GM21390 (cell line): ENCODE data around the gene NUDT4B.
"Not testable (repeated sequence)": the region's sequence is repeated elsewhere in the genome, so short reads cannot be mapped to it uniquely, and the experiment has no call there.

Source experiments
- ATAC-seq: cut with Tn5 transposase; IDR thresholded peaks from one replicate; pipeline ENCODE4 v1.9.1; 2021; ENCODE audit not compliant: unreplicated experiment

The NUDT4B gene

DNA sequence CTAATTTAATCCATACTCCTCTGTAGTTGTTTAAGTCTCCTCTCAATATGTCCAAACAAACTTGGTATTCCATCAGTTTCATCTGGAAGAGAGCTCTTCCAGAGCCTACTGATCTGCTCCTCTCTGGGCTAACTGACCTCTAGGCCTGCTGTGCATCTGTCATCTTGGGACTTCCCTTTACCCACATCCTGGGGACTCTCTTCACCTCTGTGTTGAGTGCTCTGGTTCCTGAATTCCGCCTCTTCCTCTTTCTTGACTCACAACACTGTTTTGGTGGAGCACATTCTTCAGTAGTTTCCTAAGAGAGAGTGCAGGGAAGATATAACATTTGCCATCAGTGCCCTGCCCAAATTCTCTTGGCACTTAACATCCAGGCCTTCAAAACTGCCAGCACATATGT is 13.0 kb upstream of the NUDT4B start:
- not testable (repeated sequence) for ATAC-seq

DNA sequence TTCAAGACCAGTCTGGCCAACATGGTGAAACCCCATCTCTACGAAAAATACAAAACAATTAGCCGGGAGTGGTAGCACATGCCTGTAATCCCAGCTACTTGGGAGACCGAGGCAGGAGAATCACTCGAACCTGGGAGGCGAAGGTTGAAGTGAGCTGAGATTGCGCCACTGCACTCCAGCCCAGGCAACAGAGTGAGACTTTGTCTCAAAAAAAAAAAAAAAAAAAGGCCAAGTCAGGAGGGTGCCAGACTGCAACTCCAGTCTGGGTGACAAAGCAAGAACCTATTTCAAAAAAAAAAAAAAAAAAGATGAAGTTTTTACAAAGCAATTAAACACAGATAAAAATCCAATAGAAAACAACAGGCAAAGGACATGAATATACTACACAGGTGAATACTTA is 9.9 kb upstream of the NUDT4B start:
- ATAC-seq = not testable (repeated sequence)

- not testable (repeated sequence) for ATAC-seq
Measured at GRCh38 chr1:148743200-148743599, 5.4 kb upstream of the NUDT4B start.

- ATAC-seq = peak; percentile 66
Measured at GRCh38 chr1:148743726-148744720, 4.6 kb upstream of the NUDT4B start.

GRCh38 chr1:148749335-148749681 is 734 bp downstream of the NUDT4B start:
- peak; percentile 75 for ATAC-seq

DNA sequence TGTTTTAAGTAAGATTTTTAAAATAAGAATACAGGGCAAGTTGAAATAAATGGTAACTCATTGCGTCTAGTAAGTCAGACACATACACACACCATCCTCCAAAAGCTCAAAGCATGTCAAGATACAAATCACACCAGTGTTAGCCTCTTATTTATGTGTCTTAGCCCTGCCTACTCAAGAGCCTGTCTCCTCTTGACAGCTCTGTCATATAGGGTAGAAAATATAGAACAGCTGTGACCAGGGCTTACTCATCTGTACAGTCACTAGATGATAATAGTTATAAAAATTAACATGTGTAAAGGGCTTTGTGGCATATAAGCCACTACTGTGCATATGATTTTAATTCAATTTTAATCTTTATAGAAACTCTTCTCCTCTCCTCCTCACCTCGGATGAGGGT is 7.7 kb downstream of the NUDT4B start:
- ATAC-seq = not testable (repeated sequence)

- ATAC-seq = not testable (repeated sequence)
Measured at GRCh38 chr1:148757446-148757845, 8.9 kb downstream of the NUDT4B start.

DNA sequence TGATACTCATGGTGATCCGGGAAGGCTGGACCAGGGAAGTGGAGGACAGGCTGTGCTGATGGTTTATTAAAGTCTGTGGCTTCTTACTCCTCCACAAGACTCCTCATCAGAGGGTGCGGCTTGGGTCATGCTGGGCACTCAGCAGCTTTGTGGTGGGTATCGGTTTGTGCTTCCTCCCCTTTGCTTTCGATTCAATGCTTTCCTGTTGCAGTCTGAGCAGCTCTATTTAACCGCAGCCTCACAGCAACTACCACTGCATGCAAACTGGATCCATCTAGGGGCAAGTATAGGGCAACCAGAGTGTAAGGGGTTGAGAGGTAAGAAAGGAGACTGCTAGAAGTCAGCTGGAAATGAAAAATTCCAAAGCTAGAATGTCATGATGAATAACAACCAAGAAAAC is 9.8 kb downstream of the NUDT4B start:
- peak; percentile 98 for ATAC-seq

GRCh38 chr1:148758925-148759324 is 10.4 kb downstream of the NUDT4B start:
- ATAC-seq = not testable (repeated sequence)

DNA sequence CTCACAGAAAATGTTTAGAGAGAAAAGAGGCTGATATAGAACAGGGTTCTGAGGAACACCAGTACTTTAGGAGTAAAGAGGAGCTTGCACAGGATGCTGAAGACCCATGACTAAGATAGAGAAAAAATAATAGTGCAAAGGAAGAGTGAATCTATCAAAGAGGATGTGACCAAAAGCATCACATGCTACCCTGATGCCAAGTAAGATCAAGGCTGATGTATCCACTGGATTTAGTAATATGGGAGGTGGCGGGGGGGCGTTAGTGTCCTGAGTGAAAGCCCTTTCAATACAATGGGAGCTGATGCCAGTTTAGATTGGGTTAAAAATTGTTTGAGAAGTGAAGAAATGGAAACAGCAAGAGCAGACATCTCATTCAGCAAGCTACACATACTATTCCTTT is 11.2 kb downstream of the NUDT4B start:
- ATAC-seq = not testable (repeated sequence)

- ATAC-seq = not testable (repeated sequence)
Measured at GRCh38 chr1:148760206-148760605, 11.6 kb downstream of the NUDT4B start.

DNA sequence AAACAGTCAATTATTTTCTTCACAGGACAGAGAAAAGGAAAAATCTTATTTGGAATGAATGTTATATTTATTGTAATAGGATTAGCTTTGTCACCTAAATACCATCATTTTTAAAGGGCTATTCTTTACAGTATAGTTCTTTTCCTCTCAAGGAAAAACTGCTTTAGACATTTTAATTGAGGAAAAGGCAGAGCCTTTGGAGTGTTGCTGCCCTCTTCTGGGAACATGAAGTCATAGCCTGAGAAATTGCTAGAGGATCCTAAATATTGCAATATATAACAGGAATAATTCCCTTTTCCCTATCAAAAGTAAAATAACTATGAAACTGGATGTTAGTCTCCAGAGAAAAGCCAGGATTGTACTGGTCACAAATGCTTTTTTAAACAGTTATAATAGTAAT is 12.8 kb downstream of the NUDT4B start:
- ATAC-seq = not testable (repeated sequence)

DNA sequence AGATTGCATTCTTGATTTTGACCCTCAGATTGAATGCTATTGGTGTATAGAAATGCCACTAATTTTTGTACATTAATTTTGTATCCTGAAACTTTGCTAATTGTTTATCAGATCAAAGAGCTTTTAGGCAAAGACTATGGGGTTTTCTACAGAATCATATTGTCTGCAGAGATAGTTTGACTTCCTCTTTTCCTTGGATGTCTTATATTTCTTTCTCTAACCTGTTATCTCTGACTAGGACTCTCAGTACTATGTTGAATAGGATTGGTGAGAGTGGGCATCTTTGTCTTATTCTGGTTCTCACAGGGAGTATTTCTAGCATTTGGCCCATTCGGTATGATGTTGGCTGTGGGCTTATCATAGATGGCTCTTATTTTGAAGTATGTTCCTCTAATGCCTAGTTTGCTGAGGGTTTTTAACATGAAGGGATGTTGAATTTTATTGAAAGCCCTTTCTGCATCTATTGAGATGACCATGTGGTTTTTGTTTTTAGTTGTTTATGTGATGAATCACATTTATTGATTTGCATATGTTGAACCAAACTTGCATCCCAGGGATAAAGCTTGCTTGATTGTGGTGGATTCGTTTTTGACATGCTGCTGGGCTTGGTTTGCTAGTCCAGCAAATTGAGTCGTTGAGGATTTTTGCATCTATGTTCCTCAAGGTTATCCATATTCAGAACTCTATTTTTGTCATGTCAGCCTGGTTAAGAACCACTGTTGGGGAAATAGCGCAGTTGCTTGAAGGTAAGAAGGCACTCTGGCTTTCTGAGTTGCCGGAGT is 16.9 kb downstream of the NUDT4B start:
- not testable (repeated sequence) for ATAC-seq

GRCh38 chr1:148768541-148768940 is 20.0 kb downstream of the NUDT4B start:
- not testable (repeated sequence) for ATAC-seq

DNA sequence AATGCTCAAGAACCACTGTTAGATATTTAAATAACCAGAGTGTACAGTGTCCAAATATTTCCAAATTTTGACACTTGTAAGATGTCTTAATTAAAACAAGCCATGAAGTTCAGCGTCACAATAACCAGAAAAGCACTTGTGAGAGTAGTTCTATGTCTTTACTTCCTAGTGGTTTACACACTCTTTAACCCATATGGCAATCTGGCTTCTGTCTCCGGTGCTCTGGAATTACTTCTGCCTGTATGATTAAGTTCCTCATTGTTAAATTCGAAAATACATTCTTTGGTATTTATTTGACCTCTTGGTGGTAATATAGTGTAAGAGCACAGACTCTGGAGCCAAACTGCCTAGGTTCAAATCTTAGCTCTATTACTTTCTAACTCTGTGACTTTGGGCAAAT is 20.9 kb downstream of the NUDT4B start:
- ATAC-seq = not testable (repeated sequence)

DNA sequence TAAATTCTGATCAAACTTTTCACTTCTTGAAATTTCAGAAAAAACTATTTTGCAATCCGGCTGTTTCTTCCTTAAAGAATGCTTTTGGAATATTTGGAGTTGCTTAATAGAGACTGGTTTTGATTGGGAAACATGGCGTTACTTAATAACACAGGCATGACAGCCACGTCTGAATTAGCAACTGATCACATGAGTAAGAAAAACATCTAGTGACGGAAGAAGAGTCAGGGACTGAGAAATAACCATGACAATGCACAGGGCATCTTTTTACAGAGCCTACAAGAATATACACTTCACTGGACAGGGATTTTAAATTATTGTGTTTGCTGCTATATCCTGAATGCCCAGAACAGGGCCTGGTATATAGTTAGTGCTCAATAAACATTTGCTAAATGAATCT is 25.1 kb downstream of the NUDT4B start:
- not testable (repeated sequence) for ATAC-seq

DNA sequence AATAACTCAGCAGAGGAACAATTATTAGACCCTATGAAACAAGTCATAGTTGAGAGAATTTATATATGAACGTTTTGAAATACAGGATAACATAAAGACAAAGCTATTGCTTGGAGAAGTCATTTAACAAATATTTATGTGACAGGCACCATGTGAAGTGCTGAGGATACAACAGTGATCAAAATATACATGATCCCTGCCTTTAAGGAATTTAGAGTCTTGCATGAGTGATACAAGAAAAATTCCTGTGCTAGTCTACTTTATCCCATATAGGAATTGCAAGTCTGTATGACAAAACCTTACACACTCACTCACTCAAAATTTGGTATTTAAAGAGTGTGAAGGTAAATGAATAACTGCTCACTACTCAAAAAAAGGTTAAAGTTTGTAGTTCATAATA is 25.5 kb downstream of the NUDT4B start:
- ATAC-seq = not testable (repeated sequence)

- not testable (repeated sequence) for ATAC-seq
Measured at GRCh38 chr1:148775263-148775662, 26.7 kb downstream of the NUDT4B start.

- ATAC-seq = not testable (repeated sequence)
Measured at GRCh38 chr1:148777649-148778048, 29.1 kb downstream of the NUDT4B start.

- not testable (repeated sequence) for ATAC-seq
Measured at GRCh38 chr1:148780404-148780803, 31.8 kb downstream of the NUDT4B start.

DNA sequence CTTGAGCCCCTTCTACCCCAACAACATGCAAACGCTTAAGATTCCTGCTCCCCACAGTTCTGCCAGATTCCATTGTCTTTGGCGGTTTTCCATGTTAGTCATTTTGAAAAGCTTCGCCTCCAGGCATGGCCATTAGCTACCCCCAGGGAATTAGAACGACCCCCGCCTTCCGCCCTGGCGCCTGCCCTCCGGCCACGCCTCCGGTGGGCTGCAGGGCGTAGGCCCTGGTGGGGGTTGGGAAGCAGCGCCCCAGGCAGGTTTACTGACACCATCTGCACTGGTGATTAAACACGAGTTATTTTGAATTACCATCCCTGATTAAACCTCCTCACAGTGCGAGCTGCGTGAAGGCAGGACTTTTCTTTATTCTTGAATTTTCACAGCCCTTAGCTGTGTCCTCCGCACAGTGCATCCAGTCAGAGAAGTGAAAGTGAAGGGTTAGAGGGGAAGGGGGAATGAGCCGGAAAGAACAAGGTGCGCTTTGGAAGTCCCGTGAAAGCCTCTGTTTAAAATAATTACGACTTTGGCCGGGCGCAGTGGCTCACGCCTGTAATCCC is 43.0 kb downstream of the NUDT4B start:
- ATAC-seq = not testable (repeated sequence)
